ENCODE measurements around the gene PPFIA2. TPM values are rescaled to one million over a fixed set of nuclear protein-coding genes. Genes with fewer than 3 reads are reported as not detected.

The PPFIA2 gene
- total and polyA plus RNA-seq, 10 of the 15 experiments (the other 5 are each of a cell fraction or from before 2014, with no cell fraction given): 0.06 to 0.39 (median 0.18) TPM; not detected in 6

GRCh38 chr12:81332054-81332453 is 427.1 kb downstream of the PPFIA2 start (continued):
- TF ChIP-seq ZBED1 (IDR thresholded peaks at IDR 0.05; ENCODE audit: borderline replicate concordance) (no peak), YBX1 (IDR thresholded peaks at IDR 0.05) (no peak), JUND (IDR thresholded peaks at IDR 0.05; ENCODE audit: low read depth, low read length) (no peak)

DNA sequence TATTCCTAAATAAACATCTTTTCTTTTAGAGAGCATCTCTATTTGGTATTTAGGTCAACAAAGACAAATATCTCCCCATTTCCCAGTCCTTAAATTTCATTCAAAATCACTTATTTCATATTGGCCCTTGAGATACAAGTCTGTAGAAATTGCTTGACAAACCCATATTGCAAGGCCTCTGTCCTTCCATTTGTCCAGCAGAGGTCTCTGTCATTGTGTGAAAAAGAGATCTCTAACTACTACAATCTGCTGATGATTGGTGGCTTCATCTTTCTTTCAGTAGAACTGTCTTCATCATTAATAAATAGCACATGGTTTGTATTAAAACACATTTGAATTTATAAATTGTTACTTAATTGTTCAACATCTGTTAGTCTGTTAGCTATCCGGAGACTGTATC is 428.7 kb downstream of the PPFIA2 start:
- no peaks in the 10 kb centered on the region for H3K4me1 ChIP-seq (ENCODE audit: control insufficient read depth, insufficient read depth, low read length)
- intact Hi-C loops (cut with micrococcal nuclease; ENCODE audit: unreplicated experiment) (no loop called here), in situ Hi-C loops (cut with MboI) (no loop called here)
- BruUV-seq (replicated peaks): no TSS peak
- no peaks in the 10 kb centered on the region for H4K20me1 ChIP-seq (ENCODE audit: control insufficient read depth, insufficient read depth)
- H3K79me2 ChIP-seq (ENCODE audit: control insufficient read depth, insufficient read depth, low read length): no peaks in the 10 kb centered on the region
- FAIRE-seq (no peak), ATAC-seq (no peak), DNase-seq (ENCODE audit: low read depth, low spot score) (no peak)
- H3K4me3 ChIP-seq: no peak overlapping the region
- ChIA-PET SMC1A (ENCODE audit: uncharacterized antibody, unreplicated experiment) (no interaction called here), CTCF (no interaction called here), POLR2A (no interaction called here), RAD21 (ENCODE audit: unreplicated experiment) (no interaction called here)
- 96% methylated on average over 1 of the region's 1 CpG for WGBS (ENCODE audit: insufficient coverage, insufficient replicate concordance, low lambda C conversion rate, missing lambda C conversion rate)
- H3K36me3 ChIP-seq (ENCODE audit: control insufficient read depth in 2 of 2, insufficient read depth in 2 of 2, low read length in 1 of 2): no peaks in the 10 kb centered on the region
- no peaks in the 10 kb centered on the region for H3K9me3 ChIP-seq (replicated peaks; ENCODE audit: control insufficient read depth, insufficient read depth, low read length)
- no peak overlapping the region for H2AFZ ChIP-seq (ENCODE audit: control insufficient read depth, low read depth, low read length)
- no peak for TF ChIP-seq RUNX3 (IDR thresholded peaks at IDR 0.05; ENCODE audit: low read length)
- no peak for TF ChIP-seq ZNF274 (IDR thresholded peaks at IDR 0.05; ENCODE audit: insufficient read depth, insufficient read length)
- no peak for TF ChIP-seq PAX5 (IDR thresholded peaks at IDR 0.05; ENCODE audit: borderline replicate concordance, low read depth, low read length)
- TF ChIP-seq EZH2 (IDR thresholded peaks at IDR 0.05; ENCODE audit: borderline replicate concordance, control insufficient read depth, low read depth, low read length): no peak
- TF ChIP-seq PBX3 (IDR thresholded peaks at IDR 0.05; ENCODE audit: insufficient replicate concordance, low read depth, low read length): no peak
- no peak for TF ChIP-seq ATF3 (IDR thresholded peaks at IDR 0.05; ENCODE audit: borderline replicate concordance, extremely low read depth, low read depth, low read length)
- TF ChIP-seq MTA2 (IDR thresholded peaks at IDR 0.05; ENCODE audit: low read depth): no peak
- TF ChIP-seq STAT1 (conservative IDR thresholded peaks at IDR 0.05): no peak
- TF ChIP-seq FOXM1 (IDR thresholded peaks at IDR 0.05; ENCODE audit: low read depth, low read length): no peak
- TF ChIP-seq ZNF687 (IDR thresholded peaks at IDR 0.05): no peak
- TF ChIP-seq ATF7 (IDR thresholded peaks at IDR 0.05; ENCODE audit: low read depth): no peak
- TF ChIP-seq CHD1 (IDR thresholded peaks at IDR 0.05; ENCODE audit: low read depth, low read length): no peak
- no peak for TF ChIP-seq ELK1 (IDR thresholded peaks at IDR 0.05; ENCODE audit: low read depth, low read length)
- TF ChIP-seq NR2C1 (IDR thresholded peaks at IDR 0.05): no peak
- TF ChIP-seq NR2F1 (conservative IDR thresholded peaks at IDR 0.05): no peak
- TF ChIP-seq FOXK2 (IDR thresholded peaks at IDR 0.05): no peak
- no peak for TF ChIP-seq CREM (IDR thresholded peaks at IDR 0.05; ENCODE audit: low read depth)
- no peaks in the 10 kb centered on the region for H3K27me3 ChIP-seq (replicated peaks in 1 of 2; ENCODE audit: control insufficient read depth in 2 of 2, insufficient read depth in 2 of 2, low read length in 1 of 2)
- no peak overlapping the region for H3K27ac ChIP-seq (ENCODE audit: control insufficient read depth, insufficient read depth)
- no peak overlapping the region for H3K4me2 ChIP-seq (ENCODE audit: control insufficient read depth, insufficient read depth)
- no peak overlapping the region for H3K9ac ChIP-seq (ENCODE audit: control insufficient read depth, insufficient read depth, low read length)

All from GM12878 (cell line).